Activated T-helper 1 cell treated with anti-CD3 and anti-CD28 coated beads, Interleukin-12 subunit alpha, Interleukin-12 subunit beta, Interleukin-2, Interleukin-4 antibody, amounts not matched to agents 30 ng/mL and 10 ng/mL and 1 ng/mL, durations not matched to agents 14 hours and 24 hours and 36 hours (primary cell): ENCODE data around the gene FBXL7. TPM values are rescaled to one million over a fixed set of nuclear protein-coding genes. Genes with fewer than 3 reads are reported as not detected.

Source experiments
- DNase-seq: peaks from one replicate; pipeline ENCODE4 v3.0.0; 2021; ENCODE audit warnings: low spot score
- H3K27ac Mint-ChIP-seq: one replicate; pipeline ENCODE4 v1.8.0; 2021; ENCODE audit warnings: mild to moderate bottlenecking, mixed read lengths
- H3K27me3 Mint-ChIP-seq: one replicate; pipeline ENCODE4 v1.8.0; 2022; ENCODE audit warnings: mild to moderate bottlenecking, moderate library complexity, mixed read lengths; ENCODE audit not compliant: insufficient read depth
- H3K36me3 Mint-ChIP-seq: one replicate; pipeline ENCODE4 v1.8.0; 2021; ENCODE audit warnings: low read depth, mixed read lengths
- H3K4me1 Mint-ChIP-seq: one replicate; pipeline ENCODE4 v1.8.0; 2021; ENCODE audit warnings: low read depth, mixed read lengths
- H3K4me3 Mint-ChIP-seq: one replicate; pipeline ENCODE4 v1.8.0; 2021; ENCODE audit warnings: mild to moderate bottlenecking, moderate library complexity, mixed read lengths
- H3K9me3 Mint-ChIP-seq: one replicate; pipeline ENCODE4 v1.8.0; 2021; ENCODE audit warnings: mixed read lengths
- intact Hi-C: fragments of 100-400 bp; cut with micrococcal nuclease; formaldehyde crosslinking; loops from one replicate; pipeline ENCODE4 v1.15.1; 2024
- total RNA-seq: library from RNA; stranded (reverse); gene quantifications from 2 replicates; pipeline ENCODE4 v1.2.3, GENCODE V29; 2022

FBXL7 gene
- total RNA-seq, 1 donor from 2014 or later: not detected

GRCh38 chr5:15772131-15772530, 272.2 kb downstream of the FBXL7 start:
- Mint-ChIP-seq H3K27ac (no peak overlapping the region), H3K9me3 (peaks cover 14% of the 10 kb centered on the region), H3K36me3 (no peaks in the 10 kb centered on the region), H3K4me3 (no peak overlapping the region), H3K4me1 (no peaks in the 10 kb centered on the region), H3K27me3 (no peaks in the 10 kb centered on the region)
- intact Hi-C loops: no loop called here
- no peak for DNase-seq

- Mint-ChIP-seq H3K4me3 (no peak overlapping the region), H3K4me1 (no peaks in the 10 kb centered on the region), H3K27me3 (no peaks in the 10 kb centered on the region), H3K9me3 (peaks cover 14% of the 10 kb centered on the region), H3K27ac (no peak overlapping the region), H3K36me3 (no peaks in the 10 kb centered on the region)
- intact Hi-C loops: no loop called here
- no peak for DNase-seq
Observed at GRCh38 chr5:15774632-15775031, 274.7 kb downstream of the FBXL7 start.

- Mint-ChIP-seq H3K4me1 (no peaks in the 10 kb centered on the region), H3K27ac (no peak overlapping the region), H3K27me3 (no peaks in the 10 kb centered on the region), H3K4me3 (no peak overlapping the region), H3K9me3 (peaks cover 9% of the 10 kb centered on the region), H3K36me3 (no peaks in the 10 kb centered on the region)
- no peak for DNase-seq
- intact Hi-C loops: no loop called here
Observed at GRCh38 chr5:15776346-15776745, 276.4 kb downstream of the FBXL7 start.

GRCh38 chr5:15783734-15784133, 283.8 kb downstream of the FBXL7 start:
- H3K27ac Mint-ChIP-seq: no peak overlapping the region

GRCh38 chr5:15785531-15785981, 285.6 kb downstream of the FBXL7 start:
- no peak for DNase-seq
- Mint-ChIP-seq H3K27me3 (no peaks in the 10 kb centered on the region), H3K27ac (no peak overlapping the region), H3K9me3 (peaks cover 8% of the 10 kb centered on the region), H3K4me1 (no peaks in the 10 kb centered on the region), H3K4me3 (no peak overlapping the region), H3K36me3 (no peaks in the 10 kb centered on the region)
- intact Hi-C loops: no loop called here

More at GRCh38 chr5:15783734-15784133, 283.8 kb downstream of the FBXL7 start:
- no peaks in the 10 kb centered on the region for H3K4me1 Mint-ChIP-seq
- no peak overlapping the region for H3K4me3 Mint-ChIP-seq
- H3K36me3 Mint-ChIP-seq: no peaks in the 10 kb centered on the region
- DNase-seq: no peak
- peaks cover 8% of the 10 kb centered on the region for H3K9me3 Mint-ChIP-seq
- intact Hi-C loops: no loop called here
- H3K27me3 Mint-ChIP-seq: no peaks in the 10 kb centered on the region

GRCh38 chr5:15786326-15786725, 286.3 kb downstream of the FBXL7 start:
- no peaks in the 10 kb centered on the region for H3K27me3 Mint-ChIP-seq
- no peaks in the 10 kb centered on the region for H3K36me3 Mint-ChIP-seq
- H3K4me1 Mint-ChIP-seq: no peaks in the 10 kb centered on the region
- peaks cover 2% of the 10 kb centered on the region for H3K9me3 Mint-ChIP-seq
- no peak overlapping the region for H3K27ac Mint-ChIP-seq
- no peak overlapping the region for H3K4me3 Mint-ChIP-seq
- no peak for DNase-seq
- intact Hi-C loops: no loop called here

GRCh38 chr5:15786884-15787283, 286.9 kb downstream of the FBXL7 start:
- Mint-ChIP-seq H3K9me3 (no peaks in the 10 kb centered on the region), H3K4me3 (no peak overlapping the region), H3K36me3 (no peaks in the 10 kb centered on the region), H3K27ac (no peak overlapping the region), H3K27me3 (no peaks in the 10 kb centered on the region), H3K4me1 (no peaks in the 10 kb centered on the region)
- no peak for DNase-seq
- intact Hi-C loops: no loop called here

- H3K27me3 Mint-ChIP-seq: no peaks in the 10 kb centered on the region
- no peaks in the 10 kb centered on the region for H3K4me1 Mint-ChIP-seq
- no peak for DNase-seq
- no peaks in the 10 kb centered on the region for H3K9me3 Mint-ChIP-seq
- no peaks in the 10 kb centered on the region for H3K36me3 Mint-ChIP-seq
- intact Hi-C loops: no loop called here
- H3K4me3 Mint-ChIP-seq: no peak overlapping the region
- no peak overlapping the region for H3K27ac Mint-ChIP-seq
Observed at GRCh38 chr5:15787681-15788080, 287.7 kb downstream of the FBXL7 start.

GRCh38 chr5:15789642-15790041, 289.7 kb downstream of the FBXL7 start:
- Mint-ChIP-seq H3K4me3 (no peak overlapping the region), H3K4me1 (no peaks in the 10 kb centered on the region), H3K27me3 (no peaks in the 10 kb centered on the region), H3K9me3 (no peaks in the 10 kb centered on the region), H3K27ac (no peak overlapping the region), H3K36me3 (no peaks in the 10 kb centered on the region)
- DNase-seq: no peak
- intact Hi-C loops: loop anchor here (1.0 kb wide), 1 partner anchor 28 kb away; no protein-coding TSS in a partner anchor

GRCh38 chr5:15790446-15791018, 290.6 kb downstream of the FBXL7 start:
- no peaks in the 10 kb centered on the region for H3K36me3 Mint-ChIP-seq
- H3K27me3 Mint-ChIP-seq: no peaks in the 10 kb centered on the region
- H3K27ac Mint-ChIP-seq: no peak overlapping the region
- no peak overlapping the region for H3K4me3 Mint-ChIP-seq
- no peaks in the 10 kb centered on the region for H3K9me3 Mint-ChIP-seq
- no peak for DNase-seq
- intact Hi-C loops: loop anchor here (1.0 kb wide), 1 partner anchor 27 kb away; no protein-coding TSS in a partner anchor
- H3K4me1 Mint-ChIP-seq: no peaks in the 10 kb centered on the region

GRCh38 chr5:15791274-15791673, 291.3 kb downstream of the FBXL7 start:
- Mint-ChIP-seq H3K4me3 (no peak overlapping the region), H3K36me3 (no peaks in the 10 kb centered on the region), H3K27ac (no peak overlapping the region), H3K4me1 (no peaks in the 10 kb centered on the region), H3K9me3 (no peaks in the 10 kb centered on the region), H3K27me3 (no peaks in the 10 kb centered on the region)
- DNase-seq: no peak
- intact Hi-C loops: no loop called here

GRCh38 chr5:15791859-15792258, 291.9 kb downstream of the FBXL7 start:
- intact Hi-C loops: no loop called here
- Mint-ChIP-seq H3K4me1 (no peaks in the 10 kb centered on the region), H3K4me3 (no peak overlapping the region), H3K27ac (no peak overlapping the region), H3K36me3 (no peaks in the 10 kb centered on the region), H3K9me3 (no peaks in the 10 kb centered on the region), H3K27me3 (no peaks in the 10 kb centered on the region)
- no peak for DNase-seq

GRCh38 chr5:15794052-15794985, 294.3 kb downstream of the FBXL7 start:
- H3K9me3 Mint-ChIP-seq: no peaks in the 10 kb centered on the region
- H3K27ac Mint-ChIP-seq: no peak overlapping the region
- H3K27me3 Mint-ChIP-seq: no peaks in the 10 kb centered on the region
- H3K4me3 Mint-ChIP-seq: no peak overlapping the region
- H3K36me3 Mint-ChIP-seq: no peaks in the 10 kb centered on the region
- DNase-seq: no peak
- intact Hi-C loops: no loop called here
- no peaks in the 10 kb centered on the region for H3K4me1 Mint-ChIP-seq
